ENCODE data around the gene HAX1. TPM values are rescaled to one million over a fixed set of nuclear protein-coding genes. Genes with fewer than 3 reads are reported as not detected.
"Not testable (repeated sequence)": the region's sequence is repeated elsewhere in the genome, so short reads cannot be mapped to it uniquely, and the experiment has no call there.

HAX1 gene
- polyA plus RNA-seq, 1 experiment: 268 TPM

- DNase-seq (ENCODE audit: low read depth): no peak
- TF ChIP-seq CTCF (IDR thresholded peaks at IDR 0.05; ENCODE audit: insufficient read depth, low read depth, low read length): 0 out of 2 replicates have a peak, but pooled peaks have one; percentile 9
- POLR2A ChIA-PET: no interaction called here
- Histone ChIP-seq H3K27me3 (ENCODE audit: control insufficient read depth, insufficient read depth, low read length) (no peaks in the 10 kb centered on the region), H3K36me3 (ENCODE audit: control insufficient read depth, insufficient read depth, low read length) (peaks cover 3% of the 10 kb centered on the region), H3K4me3 (ENCODE audit: low read depth, low read length) (no peak overlapping the region)
- CTCF ChIA-PET: interaction anchor here (1.2 to 2.0 kb wide), 2 partner anchors 49 to 58 kb away, joined by 3 to 5 read pairs; no protein-coding TSS in a partner anchor
Measured at GRCh38 chr1:154276797-154277196, 4.4 kb downstream of the HAX1 start.

- POLR2A ChIA-PET, CTCF ChIA-PET: not testable (repeated sequence)
Measured at GRCh38 chr1:154287591-154287990, 15.2 kb downstream of the HAX1 start.

GRCh38 chr1:154288661-154289060, 16.2 kb downstream of the HAX1 start:
- Histone ChIP-seq H3K27me3 (ENCODE audit: control insufficient read depth, insufficient read depth, low read length) (no peaks in the 10 kb centered on the region), H3K36me3 (ENCODE audit: control insufficient read depth, insufficient read depth, low read length) (no peaks in the 10 kb centered on the region), H3K4me3 (ENCODE audit: low read depth, low read length) (no peak overlapping the region)
- DNase-seq (ENCODE audit: low read depth): no peak
- ChIA-PET CTCF (interaction anchor here (1.2 kb wide), 1 partner anchor 37 kb away, joined by 4 read pairs; no protein-coding TSS in a partner anchor), POLR2A (no interaction called here)
- no peak for TF ChIP-seq CTCF (IDR thresholded peaks at IDR 0.05; ENCODE audit: insufficient read depth, low read depth, low read length)

More at GRCh38 chr1:154287591-154287990, 15.2 kb downstream of the HAX1 start:
- H3K36me3 ChIP-seq (ENCODE audit: control insufficient read depth, insufficient read depth, low read length); H3K27me3 ChIP-seq (ENCODE audit: control insufficient read depth, insufficient read depth, low read length); H3K4me3 ChIP-seq (ENCODE audit: low read depth, low read length); DNase-seq (ENCODE audit: low read depth): not testable (repeated sequence)

- no peak overlapping the region for H3K4me3 ChIP-seq (ENCODE audit: low read depth, low read length)
- H3K27me3 ChIP-seq (ENCODE audit: control insufficient read depth, insufficient read depth, low read length): no peaks in the 10 kb centered on the region
- ChIA-PET CTCF (interaction anchor here (0.9 to 1.8 kb wide), 4 partner anchors 10 to 39 kb away, joined by 3 to 5 read pairs (median 3); no protein-coding TSS in a partner anchor), POLR2A (no interaction called here)
- no peaks in the 10 kb centered on the region for H3K36me3 ChIP-seq (ENCODE audit: control insufficient read depth, insufficient read depth, low read length)
- DNase-seq (ENCODE audit: low read depth): no peak
- TF ChIP-seq CTCF (IDR thresholded peaks at IDR 0.05; ENCODE audit: insufficient read depth, low read depth, low read length): no peak
Measured at GRCh38 chr1:154290921-154291320, 18.5 kb downstream of the HAX1 start.

- ChIA-PET CTCF (interaction anchor here (0.6 to 0.7 kb wide), 2 partner anchors 10 to 22 kb away, joined by 3 read pairs; no protein-coding TSS in a partner anchor), POLR2A (no interaction called here)
- no peak for DNase-seq (ENCODE audit: low read depth)
- Histone ChIP-seq H3K27me3 (ENCODE audit: control insufficient read depth, insufficient read depth, low read length) (no peaks in the 10 kb centered on the region), H3K36me3 (ENCODE audit: control insufficient read depth, insufficient read depth, low read length) (no peaks in the 10 kb centered on the region), H3K4me3 (ENCODE audit: low read depth, low read length) (no peak overlapping the region)
- no peak for TF ChIP-seq CTCF (IDR thresholded peaks at IDR 0.05; ENCODE audit: insufficient read depth, low read depth, low read length)
Measured at GRCh38 chr1:154295408-154296235, 23.2 kb downstream of the HAX1 start.
